Adrenal gland (tissue), 12 donors: Measurements from ENCODE around the gene CDKAL1. TPM values are rescaled to one million over a fixed set of nuclear protein-coding genes. Genes with fewer than 3 reads are reported as not detected.

Source experiments
- DNase-seq, 7 donors: peaks; one replicate each; pipeline ENCODE4 v3.0.0-alpha.2; 2019 to 2020
- H3K27ac ChIP-seq, 5 donors: fragments of 200-600 bp; sonication (generic) in 4 of 5; 1 replicate in 3 of 5; 2 replicates in 2 of 5; pipeline versions ENCODE4 v1.5.1 to v1.8.0; 2016 to 2020; ENCODE audit warnings: mild to moderate bottlenecking in 1 of 5
- H3K27me3 ChIP-seq: fragments of 200-600 bp; 2 replicates; pipeline ENCODE4 v1.8.0; 2021
- H3K36me3 ChIP-seq, 2 donors: fragments of 200-600 bp; replicated peaks in 1 of 2; 1 replicate in 1 of 2; 2 replicates in 1 of 2; pipeline versions ENCODE4 v1.5.1 to v1.8.0; 2018 to 2022
- H3K4me1 ChIP-seq, 2 donors: fragments of 200-600 bp; replicated peaks in 1 of 2; 1 replicate in 1 of 2; 2 replicates in 1 of 2; pipeline versions ENCODE4 v1.5.1 to v1.8.0; 2018 to 2021
- H3K4me3 ChIP-seq, 4 donors: fragments of 200-600 bp; sonication (generic) in 3 of 4; one replicate each; pipeline ENCODE4 v1.5.1; 2016 to 2018
- H3K9me3 ChIP-seq, 3 donors: fragments of 200-600 bp; sonication (generic) in 1 of 3; replicated peaks in 1 of 3; 1 replicate in 2 of 3; 2 replicates in 1 of 3; pipeline versions ENCODE4 v1.5.1 to v1.8.0; 2016 to 2021
- CTCF ChIP-seq, 6 experiments: fragments of 450-650 bp in 4 of 6; fragments of 200-600 bp in 2 of 6; sonication (generic) in 1 of 6; IDR thresholded peaks; 1 replicate in 5 of 6; 2 replicates in 1 of 6; pipeline versions ENCODE4 v1.5.1 to v1.8.0; 2016 to 2021; ENCODE audit warnings: antibody characterized with exemption in 6 of 6, mild to moderate bottlenecking in 2 of 6, moderate library complexity in 1 of 6
- POLR2A ChIP-seq, 2 donors: fragments of 450-650 bp; IDR thresholded peaks; one replicate each; pipeline ENCODE4 v1.6.1; 2017; ENCODE audit warnings: antibody characterized with exemption in 2 of 2, mild to moderate bottlenecking in 2 of 2, moderate library complexity in 1 of 2
- WGBS, 4 donors: extraction: QIAGEN DNeasy Blood & Tissue Kit in 2 of 4; methylation state at CpG; one replicate each; pipeline versions ENCODE4 v1.1.5 to v1.1.7; 2013 to 2017; 5-methylcytosine and 5-hydroxymethylcytosine counted together
- intact Hi-C, 2 donors: fragments of 100-400 bp; cut with DNase I; formaldehyde crosslinking; loops; one replicate each; pipeline versions ENCODE4 v1.14.1 to v1.15.0; 2022 to 2023
- polyA plus RNA-seq, 3 donors: library from polyadenylated mRNA; stranded (reverse); fragments of 200-250 nt in 2 of 3; fragments of 350-450 nt in 1 of 3; fragmentation: Illumina TruSeq in 1 of 3; extraction: RNeasy Lipid Tissue Mini Kit (QIAGEN cat#74804) in 1 of 3; gene quantifications; one replicate each; pipeline ENCODE4 v1.2.3, GENCODE V29; 2013 to 2014
- total RNA-seq, 9 donors: library from RNA; depleted of rRNA in 4 of 9; stranded (reverse); fragments of >200 nt in 4 of 9; fragments of 120-200 nt in 1 of 9; fragmentation: NEBNext Ultra II Directional in 1 of 9; extraction: Animal tissue kit (Norgen Biotek cat#: 25700) in 1 of 9; gene quantifications; one replicate each; pipeline versions ENCODE4 v1.1.0 to v1.2.4, GENCODE V29; 2013 to 2023
- donor health status: healthy with polysubstance abuse.
- donor health status: Bipolar disorder and iron deficiency.
- donor health status: DM: yes; HTN: yes; CAD: no.
- donor health status: DM: no; HTN: no; CAD: no.
- donor health status: DM: no; HTN: no; CAD: no.
- donor health status: DM: yes; HTN: yes; CAD: no.

Gene CDKAL1
- total and polyA plus RNA-seq, 12 donors, result 3.9 to 21.1 (median 10.6) TPM

- Histone ChIP-seq H3K27me3 (no peaks in the 10 kb centered on the region), H3K36me3 (no peaks in the 10 kb centered on the region), H3K9me3 (no peaks in the 10 kb centered on the region), H3K4me3 (no peak overlapping the region), H3K4me1 (no peaks in the 10 kb centered on the region), H3K27ac (no peak overlapping the region)
- 92 to 97% (median 97%) methylated on average over 3 of the region's 3 CpGs for WGBS, 4 donors
- TF ChIP-seq POLR2A (IDR thresholded peaks at IDR 0.05) (no peak), CTCF (IDR thresholded peaks at IDR 0.05) (no peak)
- intact Hi-C loops, result no loop called here
- DNase-seq, result no peak
These were observed 546.0 kb downstream of the CDKAL1 start for GRCh38 chr6:21080221-21080620.

GRCh38 chr6:21082091-21082490 lies 547.8 kb downstream of the CDKAL1 start:
- H3K4me3 ChIP-seq, result no peak overlapping the region
- no peaks in the 10 kb centered on the region for H3K4me1 ChIP-seq
- H3K27ac ChIP-seq, result no peak overlapping the region
- no peaks in the 10 kb centered on the region for H3K9me3 ChIP-seq
- no peak for DNase-seq
- TF ChIP-seq POLR2A (IDR thresholded peaks at IDR 0.05) (no peak), CTCF (IDR thresholded peaks at IDR 0.05) (no peak)
- H3K36me3 ChIP-seq, result no peaks in the 10 kb centered on the region
- intact Hi-C loops, result no loop called here
- H3K27me3 ChIP-seq, result no peaks in the 10 kb centered on the region

- no peak overlapping the region for H3K4me3 ChIP-seq
- no peak overlapping the region for H3K27ac ChIP-seq
- DNase-seq, result no peak
- WGBS, 4 donors, result 72 to 86% (median 83%) methylated on average over 4 of the region's 4 CpGs
- no peaks in the 10 kb centered on the region for H3K36me3 ChIP-seq
- intact Hi-C loops, result no loop called here
- H3K27me3 ChIP-seq, result no peaks in the 10 kb centered on the region
- TF ChIP-seq POLR2A (IDR thresholded peaks at IDR 0.05), result no peak
- TF ChIP-seq CTCF (IDR thresholded peaks at IDR 0.05), result no peak
- no peaks in the 10 kb centered on the region for H3K9me3 ChIP-seq
- H3K4me1 ChIP-seq, result no peaks in the 10 kb centered on the region
These were observed 549.5 kb downstream of the CDKAL1 start for GRCh38 chr6:21083708-21084107.

GRCh38 chr6:21084656-21085055 lies 550.4 kb downstream of the CDKAL1 start:
- TF ChIP-seq CTCF (IDR thresholded peaks at IDR 0.05), result no peak
- no peak for TF ChIP-seq POLR2A (IDR thresholded peaks at IDR 0.05)
- DNase-seq, result no peak
- H3K4me3 ChIP-seq, result no peak overlapping the region
- no peaks in the 10 kb centered on the region for H3K36me3 ChIP-seq
- no peaks in the 10 kb centered on the region for H3K27me3 ChIP-seq
- no peaks in the 10 kb centered on the region for H3K9me3 ChIP-seq
- intact Hi-C loops, result no loop called here
- no peak overlapping the region for H3K27ac ChIP-seq
- 60 to 71% (median 65%) methylated on average over 2 of the region's 2 CpGs for WGBS, 4 donors
- H3K4me1 ChIP-seq, result no peaks in the 10 kb centered on the region
